HG03025 (cell line): ENCODE measurements around the gene ZNF687.
A peak's percentile ranks its signal among the peaks of the same experiment; 100 is the strongest.

ENCODE experiments used
- ATAC-seq: cut with Tn5 transposase; IDR thresholded peaks from one replicate; pipeline ENCODE4 v1.9.1; 2021; ENCODE audit warnings: mild to moderate bottlenecking, moderate library complexity; ENCODE audit not compliant: unreplicated experiment, low FRiP score

Gene ZNF687

GRCh38 chr1:151311589-151312331, 29.7 kb downstream of the ZNF687 start:
- no peak for ATAC-seq

DNA sequence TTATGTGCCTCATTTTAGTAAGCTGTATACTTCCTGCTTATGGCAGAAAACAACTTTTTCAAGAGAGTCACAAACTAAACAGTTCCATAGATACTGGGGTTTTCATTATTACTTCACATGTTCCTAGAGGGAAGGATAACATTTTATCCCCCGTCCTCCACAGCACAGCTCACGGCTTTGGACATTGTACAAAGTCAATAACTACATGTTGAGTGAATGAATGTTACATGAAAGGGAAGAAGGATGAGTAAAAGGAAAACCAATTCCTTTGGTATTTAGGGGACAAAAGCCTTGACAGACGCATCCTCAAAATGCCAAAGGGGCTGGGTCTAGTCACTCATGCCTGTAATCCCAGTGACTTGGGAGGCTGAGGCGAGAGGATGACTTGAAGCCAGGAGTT, 30.3 kb downstream of the ZNF687 start:
- no peak for ATAC-seq

DNA sequence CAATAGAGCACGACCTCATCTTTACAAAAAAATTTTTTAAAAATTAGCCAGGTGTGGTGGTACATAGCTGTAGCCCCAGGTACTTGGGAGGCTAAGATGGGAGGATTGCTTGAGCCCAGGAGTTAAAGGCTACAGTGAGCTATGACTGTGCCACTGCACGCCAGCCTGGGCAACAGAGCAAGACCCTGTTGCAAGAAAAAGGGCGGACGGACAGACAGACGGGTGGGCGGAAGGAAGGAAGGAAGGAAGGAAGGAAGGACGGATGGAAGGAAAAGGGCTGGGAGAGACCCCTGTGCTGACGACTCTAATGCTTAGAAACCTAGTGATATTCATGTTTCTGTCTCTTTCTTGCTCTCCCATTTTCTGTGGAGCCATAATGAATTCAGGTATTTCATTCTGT, 30.7 kb downstream of the ZNF687 start:
- ATAC-seq, result no peak

GRCh38 chr1:151313501-151313900, 31.4 kb downstream of the ZNF687 start:
- no peak for ATAC-seq

DNA sequence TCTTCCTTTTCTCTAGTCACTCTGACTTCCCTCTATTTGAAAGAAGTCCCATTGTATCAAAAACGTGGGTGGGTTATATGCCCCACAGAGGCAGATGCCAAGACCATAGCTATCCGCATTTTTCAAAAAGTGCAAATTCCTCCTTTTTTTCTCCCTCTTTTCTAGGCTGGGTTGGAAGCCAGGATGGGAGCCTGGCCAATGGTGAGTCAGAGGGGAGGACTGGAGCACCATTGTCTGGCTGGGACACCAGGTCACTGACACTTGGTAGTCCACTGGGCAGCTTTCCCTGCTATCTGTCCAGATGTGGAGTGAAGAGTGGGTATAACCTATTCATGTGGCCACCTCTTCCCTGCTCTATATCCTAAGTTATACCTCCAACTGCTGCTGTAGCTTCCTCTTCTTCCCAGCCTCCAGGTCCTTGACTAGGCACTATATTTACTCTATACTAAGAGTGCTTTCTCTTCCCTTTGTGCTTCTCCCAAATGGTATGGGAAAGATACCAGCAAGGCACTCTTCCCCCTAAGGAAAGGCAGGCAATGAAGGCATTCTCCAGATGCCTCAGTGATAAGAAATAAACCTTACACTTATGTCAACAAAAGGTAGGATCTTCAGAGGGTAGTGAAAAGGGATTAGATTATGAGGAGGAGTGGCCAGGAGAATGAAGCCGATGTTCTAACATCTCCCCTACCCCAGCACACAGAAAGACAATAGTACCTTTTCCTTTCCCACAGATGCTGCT, 32.2 kb downstream of the ZNF687 start:
- no peak for ATAC-seq

DNA sequence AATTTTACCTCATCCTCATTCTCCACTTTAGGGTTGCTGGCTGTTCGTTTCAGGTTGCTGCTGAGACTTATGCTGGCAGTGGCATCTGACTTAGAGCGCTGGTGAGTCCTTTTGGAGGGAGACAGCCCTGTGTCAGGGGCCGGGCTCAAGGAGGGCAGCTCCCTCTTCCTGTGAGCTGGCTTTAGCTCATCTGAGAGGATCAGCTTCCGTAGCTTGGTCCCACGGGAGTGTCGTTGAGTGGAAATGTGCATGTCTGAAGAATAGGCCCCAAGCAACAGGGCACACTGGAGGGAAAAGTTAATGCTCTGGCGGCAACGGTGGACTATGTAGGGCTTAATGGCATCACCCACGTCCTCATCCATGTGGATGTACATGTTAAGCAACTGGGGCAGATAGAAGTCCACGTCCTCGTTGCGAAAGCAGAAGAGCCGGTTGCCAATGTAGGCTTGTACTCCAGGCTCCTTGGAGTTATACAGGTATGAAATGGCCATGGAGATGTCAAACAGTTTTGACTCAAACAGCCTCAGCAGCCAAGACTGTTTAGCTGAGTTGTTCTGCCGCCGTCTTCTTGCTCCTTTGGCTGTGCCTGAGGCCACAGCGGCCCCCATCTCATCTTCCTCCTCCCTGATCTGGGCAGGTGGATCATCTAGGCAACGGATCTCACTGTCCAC, 33.6 kb downstream of the ZNF687 start:
- ATAC-seq, result no peak

DNA sequence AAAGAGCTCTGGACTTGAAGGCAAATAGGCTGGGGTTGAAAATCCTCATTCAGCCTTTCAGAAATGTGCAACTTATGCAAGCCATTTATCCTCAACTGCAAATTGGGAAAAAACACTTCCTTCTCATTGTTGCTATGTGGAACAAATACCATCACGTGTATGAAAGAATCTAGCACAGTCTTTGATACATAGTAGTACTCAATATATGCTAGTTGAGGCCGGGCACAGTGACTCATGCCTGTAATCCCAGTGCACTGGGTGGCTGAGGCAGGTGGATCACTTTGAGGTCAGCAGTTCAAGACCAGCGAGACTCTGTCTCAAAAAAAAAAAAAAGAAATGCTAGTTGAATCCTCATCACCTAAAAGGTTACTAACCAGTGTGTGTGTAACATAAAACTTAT, 36.9 kb downstream of the ZNF687 start:
- ATAC-seq, result no peak

DNA sequence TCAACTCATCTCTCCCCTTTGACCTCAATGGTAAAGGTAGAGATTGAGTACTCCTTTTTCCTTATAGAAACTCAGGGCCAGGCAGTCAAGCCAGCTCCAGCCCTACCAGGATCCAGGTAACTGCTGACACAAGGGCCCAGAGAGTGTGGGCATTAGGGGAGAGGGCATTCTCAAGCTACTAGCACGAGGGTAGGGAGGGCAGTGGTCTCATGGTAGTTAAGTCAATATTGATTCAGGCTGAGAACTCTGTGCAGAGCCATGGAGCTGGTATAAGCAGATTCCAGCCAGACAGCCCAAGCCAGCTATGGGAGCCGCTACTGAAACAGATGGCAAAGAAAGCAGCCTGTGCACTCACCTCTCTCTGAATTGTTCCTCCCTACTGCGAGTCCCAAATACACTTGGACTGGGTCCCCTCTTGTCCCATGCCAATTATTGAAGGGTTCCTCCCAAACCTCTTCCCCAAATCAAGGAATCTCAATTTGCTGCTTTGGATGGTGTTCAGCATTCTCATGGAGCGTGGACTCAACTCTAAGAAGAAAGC, 42.4 kb downstream of the ZNF687 start:
- no peak for ATAC-seq

DNA sequence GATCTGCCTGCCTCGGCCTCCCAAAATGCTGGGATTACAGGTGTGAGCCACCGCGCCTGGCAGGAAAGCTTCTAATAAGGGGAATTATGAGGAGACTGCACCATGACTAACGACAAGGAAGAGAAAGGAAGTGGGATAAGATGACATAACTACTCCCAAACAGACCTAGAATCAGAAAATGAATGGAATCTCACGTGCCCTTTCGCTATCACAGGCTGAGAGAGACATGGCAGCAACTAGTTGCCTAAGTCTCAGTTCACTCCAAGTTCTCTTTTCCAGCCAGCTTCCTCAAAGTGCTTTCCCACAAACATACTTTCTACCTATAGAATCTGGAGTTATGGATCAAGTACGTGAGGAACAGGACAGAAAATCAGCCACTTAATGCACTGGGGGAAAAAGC, 43.1 kb downstream of the ZNF687 start:
- ATAC-seq, result no peak

GRCh38 chr1:151325646-151326429, 43.7 kb downstream of the ZNF687 start:
- ATAC-seq, result no peak

GRCh38 chr1:151326619-151327222, 44.6 kb downstream of the ZNF687 start:
- ATAC-seq, result peak; percentile 42

- peak; percentile 69 for ATAC-seq
These were observed 45.3 kb downstream of the ZNF687 start, which contains the start of gene PI4KB for GRCh38 chr1:151327223-151327902. TSS of gene PI4KB (minus strand) at chr1:151327416. CDS start at chr1:151316481, 10,935 bp downstream.

GRCh38 chr1:151327903-151328674, 46.0 kb downstream of the ZNF687 start:
- ATAC-seq, result no peak

DNA sequence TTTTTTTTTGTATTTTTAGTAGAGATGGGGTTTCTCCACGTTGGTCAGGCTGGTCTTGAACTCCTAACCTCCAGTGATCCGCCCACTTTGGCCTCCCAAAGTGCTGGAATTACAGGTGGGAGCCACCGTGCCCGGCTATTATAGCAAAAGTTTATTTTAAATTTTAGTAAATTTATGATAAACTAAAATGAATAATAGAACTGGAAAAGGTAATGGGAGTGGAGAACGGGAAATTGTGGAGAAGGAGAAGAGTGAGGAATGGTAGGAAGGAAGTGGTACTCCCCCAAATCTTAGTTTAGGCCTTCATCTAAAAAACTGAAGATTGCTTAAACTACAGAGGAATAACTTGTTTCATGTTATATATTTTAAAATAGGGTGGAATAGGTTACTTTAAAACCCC, 52.7 kb downstream of the ZNF687 start:
- ATAC-seq, result no peak

- no peak for ATAC-seq
These were observed 54.5 kb downstream of the ZNF687 start for GRCh38 chr1:151336556-151336955.

- no peak for ATAC-seq
These were observed 59.0 kb downstream of the ZNF687 start for GRCh38 chr1:151340870-151341754.
